DOHH2 (cell line): ENCODE data around the gene KCNG2.

Experiments
- H3F3A ChIP-seq: fragments of 200-600 bp; sonication (generic), shearing (Covaris generic); 2 replicates; pipeline ENCODE4 v1.6.0; 2016; ENCODE audit warnings: antibody characterized with exemption, mild to moderate bottlenecking; ENCODE audit not compliant: control insufficient read depth, insufficient read depth
- H3K27ac ChIP-seq: fragments of 200-600 bp; sonication (generic); 2 replicates; pipeline ENCODE4 v1.5.1; 2014; ENCODE audit warnings: low read depth, mild to moderate bottlenecking, low read length, moderate library complexity
- H3K27me3 ChIP-seq: fragments of 200-600 bp; sonication (generic); 2 replicates; pipeline ENCODE4 v1.6.1; 2014; ENCODE audit warnings: mild to moderate bottlenecking, low read length, mixed read lengths; ENCODE audit not compliant: control insufficient read depth
- H3K36me3 ChIP-seq: fragments of 200-600 bp; sonication (generic); 2 replicates; pipeline ENCODE4 v1.6.1; 2014; ENCODE audit warnings: mild to moderate bottlenecking, low read length, moderate library complexity, mixed read lengths; ENCODE audit not compliant: control insufficient read depth
- H3K4me1 ChIP-seq: fragments of 200-600 bp; sonication (generic); 2 replicates; pipeline ENCODE4 v1.6.1; 2014; ENCODE audit warnings: mild to moderate bottlenecking, low read length, mixed read lengths; ENCODE audit not compliant: control insufficient read depth
- H3K4me2 ChIP-seq: fragments of 200-600 bp; sonication (generic); 2 replicates; pipeline ENCODE4 v1.6.0; 2014; ENCODE audit warnings: mild to moderate bottlenecking, low read length, moderate library complexity
- H3K4me3 ChIP-seq: fragments of 200-600 bp; sonication (generic); 2 replicates; pipeline ENCODE4 v1.5.1; 2014; ENCODE audit warnings: mild to moderate bottlenecking, low read length, mixed read lengths
- H3K79me2 ChIP-seq: fragments of 200-600 bp; sonication (generic); 2 replicates; pipeline ENCODE4 v1.6.1; 2014; ENCODE audit warnings: mild to moderate bottlenecking, low read length, mixed read lengths; ENCODE audit not compliant: control insufficient read depth
- H3K9me2 ChIP-seq: fragments of 200-600 bp; sonication (generic); replicated peaks from 2 replicates; pipeline ENCODE4 v1.6.1; 2014; ENCODE audit warnings: mild to moderate bottlenecking, low read length, mixed read lengths; ENCODE audit not compliant: control insufficient read depth
- H3K9me3 ChIP-seq: fragments of 200-600 bp; sonication (generic); 2 replicates; pipeline ENCODE4 v1.6.1; 2014; ENCODE audit warnings: antibody characterized with exemption, low read length, mixed read lengths; ENCODE audit not compliant: control insufficient read depth, insufficient read depth
- H4K20me1 ChIP-seq: fragments of 200-600 bp; sonication (generic); 2 replicates; pipeline ENCODE4 v1.6.0; 2014; ENCODE audit warnings: low read depth, mild to moderate bottlenecking, antibody characterized with exemption, low read length, moderate library complexity; ENCODE audit not compliant: control insufficient read depth, insufficient read depth
- EZH2phosphoT487 ChIP-seq: fragments of 200-600 bp; sonication (generic); IDR thresholded peaks from 2 replicates; pipeline ENCODE4 v1.6.1; 2017; ENCODE audit warnings: borderline replicate concordance, mild to moderate bottlenecking, antibody characterized with exemption, low read length, moderate library complexity, mixed read lengths
- TF ChIP-seq, protein P1 (sequence below): fragments of 200-600 bp; sonication (generic); IDR thresholded peaks from one replicate; pipeline ENCODE4 v1.5.1; 2014; ENCODE audit warnings: antibody characterized with exemption, mild to moderate bottlenecking, low read depth, low read length; ENCODE audit not compliant: poor library complexity, severe bottlenecking

Gene KCNG2

DNA sequence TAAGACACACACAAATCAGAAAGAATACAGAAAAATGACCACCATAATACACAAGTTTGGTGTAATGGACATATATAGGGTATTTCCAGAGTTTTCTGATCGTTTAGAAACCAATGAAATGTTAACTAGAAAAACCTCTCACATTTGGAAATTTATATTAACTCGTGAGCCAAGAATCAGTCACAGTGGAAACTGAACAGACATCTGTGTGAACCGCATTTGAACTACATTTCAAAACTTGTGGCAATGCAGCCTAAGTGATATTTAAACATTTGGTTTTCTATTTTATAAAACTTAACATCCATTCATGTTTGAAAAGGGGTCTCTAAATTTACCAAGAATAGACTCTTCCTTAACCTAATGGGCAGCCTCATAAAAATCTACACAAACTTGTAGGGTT lies 29.0 kb upstream of the KCNG2 start:
- Histone ChIP-seq H4K20me1 (no peaks in the 10 kb centered on the region), H3K27me3 (no peaks in the 10 kb centered on the region; the same call in 1 of the 2 replicates), H3K36me3 (no peaks in the 10 kb centered on the region), H3K4me3 (no peak overlapping the region), H3K9me2 (no peaks in the 10 kb centered on the region), H3K27ac (no peak overlapping the region), H3K4me2 (no peak overlapping the region), H3K9me3 (peaks cover 2% of the 10 kb centered on the region; the same call in 1 of the 2 replicates), H3K79me2 (no peaks in the 10 kb centered on the region), H3K4me1 (no peaks in the 10 kb centered on the region), H3F3A (no peaks in the 10 kb centered on the region)
- TF ChIP-seq, protein P1, sequence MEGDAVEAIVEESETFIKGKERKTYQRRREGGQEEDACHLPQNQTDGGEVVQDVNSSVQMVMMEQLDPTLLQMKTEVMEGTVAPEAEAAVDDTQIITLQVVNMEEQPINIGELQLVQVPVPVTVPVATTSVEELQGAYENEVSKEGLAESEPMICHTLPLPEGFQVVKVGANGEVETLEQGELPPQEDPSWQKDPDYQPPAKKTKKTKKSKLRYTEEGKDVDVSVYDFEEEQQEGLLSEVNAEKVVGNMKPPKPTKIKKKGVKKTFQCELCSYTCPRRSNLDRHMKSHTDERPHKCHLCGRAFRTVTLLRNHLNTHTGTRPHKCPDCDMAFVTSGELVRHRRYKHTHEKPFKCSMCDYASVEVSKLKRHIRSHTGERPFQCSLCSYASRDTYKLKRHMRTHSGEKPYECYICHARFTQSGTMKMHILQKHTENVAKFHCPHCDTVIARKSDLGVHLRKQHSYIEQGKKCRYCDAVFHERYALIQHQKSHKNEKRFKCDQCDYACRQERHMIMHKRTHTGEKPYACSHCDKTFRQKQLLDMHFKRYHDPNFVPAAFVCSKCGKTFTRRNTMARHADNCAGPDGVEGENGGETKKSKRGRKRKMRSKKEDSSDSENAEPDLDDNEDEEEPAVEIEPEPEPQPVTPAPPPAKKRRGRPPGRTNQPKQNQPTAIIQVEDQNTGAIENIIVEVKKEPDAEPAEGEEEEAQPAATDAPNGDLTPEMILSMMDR = no peak
- no peak for TF ChIP-seq EZH2phosphoT487

DNA sequence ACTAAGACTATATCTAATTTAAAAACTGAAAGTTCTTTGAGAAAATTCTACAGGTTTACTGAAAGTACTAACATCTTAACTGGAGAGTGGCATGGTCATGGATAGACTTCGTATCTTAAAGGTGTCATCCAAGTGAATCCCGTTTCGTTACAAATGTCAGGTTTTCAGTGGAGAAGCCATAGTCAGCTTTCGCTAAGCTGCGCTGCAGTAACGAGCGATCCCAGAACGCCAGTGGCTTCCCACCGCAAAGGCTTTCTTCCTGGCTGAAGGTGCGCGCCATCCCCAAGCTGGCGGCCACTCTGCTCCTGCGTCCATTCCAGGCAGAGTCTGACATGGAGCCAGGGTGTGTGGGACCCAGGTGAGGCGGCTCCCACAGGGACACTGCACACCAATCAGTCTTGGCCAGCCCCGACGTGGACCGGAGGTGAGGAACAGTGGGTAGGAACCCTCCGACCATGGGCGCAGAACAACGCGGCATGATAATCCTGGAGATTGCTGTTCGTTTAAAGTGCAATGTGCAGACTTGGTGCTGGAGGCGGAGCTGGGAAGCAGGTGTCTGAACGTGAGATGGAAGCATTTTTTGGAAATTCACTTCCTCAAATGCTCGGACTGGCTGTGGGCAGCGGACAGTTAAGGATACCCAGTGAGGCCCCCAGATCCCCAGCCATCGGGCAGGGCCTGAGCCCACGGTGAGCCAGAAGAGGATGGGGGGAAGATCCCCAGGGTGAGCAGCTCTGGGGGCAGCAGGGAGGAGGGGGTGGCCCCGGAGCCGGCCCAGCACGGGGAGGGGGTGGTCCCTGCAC lies 27.8 kb upstream of the KCNG2 start:
- H3K36me3 ChIP-seq = no peaks in the 10 kb centered on the region
- no peak overlapping the region for H3K4me3 ChIP-seq
- H3K9me2 ChIP-seq = no peaks in the 10 kb centered on the region
- TF ChIP-seq EZH2phosphoT487 = no peak
- TF ChIP-seq, protein P1 = no peak
- H3K9me3 ChIP-seq = peaks cover 2% of the 10 kb centered on the region; the same call in 1 of the 2 replicates
- no peaks in the 10 kb centered on the region for H3F3A ChIP-seq
- H3K4me1 ChIP-seq = no peaks in the 10 kb centered on the region
- H3K4me2 ChIP-seq = no peak overlapping the region
- no peaks in the 10 kb centered on the region; the same call in 1 of the 2 replicates for H3K27me3 ChIP-seq
- H3K79me2 ChIP-seq = no peaks in the 10 kb centered on the region
- H4K20me1 ChIP-seq = no peaks in the 10 kb centered on the region
- no peak overlapping the region for H3K27ac ChIP-seq

DNA sequence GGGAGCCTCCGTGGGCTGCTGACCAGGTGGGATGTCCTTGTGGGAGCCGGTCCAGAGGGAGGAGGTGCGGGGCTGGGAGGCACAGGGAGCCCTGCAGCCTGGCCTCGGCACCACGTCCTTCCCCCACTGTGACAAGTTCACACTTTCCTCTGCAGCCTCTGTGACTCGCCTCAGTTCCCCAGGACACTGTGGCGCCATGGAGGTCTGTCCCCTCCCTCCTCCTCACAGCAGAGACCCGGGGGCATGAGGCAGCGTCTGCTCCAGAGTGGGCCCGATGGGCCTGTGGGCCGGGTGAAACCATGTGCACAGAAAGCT lies 27.3 kb upstream of the KCNG2 start:
- no peaks in the 10 kb centered on the region for H3K4me1 ChIP-seq

More for the DNA sequence above, 27.3 kb upstream of the KCNG2 start:
- Histone ChIP-seq H4K20me1 (no peaks in the 10 kb centered on the region), H3K4me3 (no peak overlapping the region), H3K79me2 (no peaks in the 10 kb centered on the region), H3K4me2 (no peak overlapping the region), H3K27me3 (no peaks in the 10 kb centered on the region; the same call in 1 of the 2 replicates), H3K36me3 (no peaks in the 10 kb centered on the region), H3K9me3 (peaks cover 2% of the 10 kb centered on the region; the same call in 1 of the 2 replicates), H3F3A (no peaks in the 10 kb centered on the region), H3K9me2 (no peaks in the 10 kb centered on the region), H3K27ac (no peak overlapping the region)
- no peak for TF ChIP-seq EZH2phosphoT487
- TF ChIP-seq, protein P1 = no peak
